Thyroid gland (tissue), 4 donors: ENCODE data around the gene NEDD4L. TPM values are rescaled to one million over a fixed set of nuclear protein-coding genes. Genes with fewer than 3 reads are reported as not detected.

Experiments
- DNase-seq, 2 donors: peaks; one replicate each; pipeline ENCODE4 v3.0.0-alpha.2; 2019
- H3K27ac ChIP-seq, 3 donors: fragments of 200-600 bp; sonication (generic); 1 replicate in 2 of 3; 2 replicates in 1 of 3; pipeline ENCODE4 v1.5.1; 2016 to 2019; ENCODE audit warnings: mild to moderate bottlenecking in 1 of 3, moderate library complexity in 1 of 3
- H3K27me3 ChIP-seq: fragments of 200-600 bp; sonication (generic); one replicate; pipeline ENCODE4 v1.5.1; 2019
- H3K36me3 ChIP-seq, 2 donors: fragments of 200-600 bp; sonication (generic); one replicate each; pipeline ENCODE4 v1.5.1; 2016 to 2019
- H3K4me1 ChIP-seq, 2 donors: fragments of 200-600 bp; sonication (generic); one replicate each; pipeline ENCODE4 v1.5.1; 2017 to 2019
- H3K4me3 ChIP-seq, 3 donors: fragments of 200-600 bp; sonication (generic); replicated peaks in 1 of 3; 1 replicate in 2 of 3; 2 replicates in 1 of 3; pipeline ENCODE4 v1.5.1; 2016; ENCODE audit warnings: mild to moderate bottlenecking in 1 of 3
- H3K9me3 ChIP-seq: fragments of 200-600 bp; sonication (generic); one replicate; pipeline ENCODE4 v1.5.1; 2017
- POLR2A ChIP-seq, 2 donors: fragments of 450-650 bp; IDR thresholded peaks; one replicate each; pipeline ENCODE4 v1.6.1; 2017; ENCODE audit warnings: antibody characterized with exemption in 2 of 2, mild to moderate bottlenecking in 2 of 2, moderate library complexity in 1 of 2
- WGBS, 2 donors: methylation state at CpG; one replicate each; pipeline ENCODE4 v1.1.5; 2017; 5-methylcytosine and 5-hydroxymethylcytosine counted together
- intact Hi-C: fragments of 100-400 bp; cut with DNase I; formaldehyde crosslinking; loops from one replicate; pipeline ENCODE4 v1.15.1; 2023
- total RNA-seq, 4 donors: library from RNA; depleted of rRNA; stranded (reverse); fragments of >200 nt; gene quantifications; one replicate each; pipeline ENCODE4 v1.2.3, GENCODE V29; 2016
- TF ChIP-seq, protein P1 (sequence below), 6 experiments: fragments of 200-600 bp in 3 of 6; fragments of 450-650 bp in 3 of 6; sonication (generic) in 3 of 6; IDR thresholded peaks; one replicate each; pipeline ENCODE4 v1.5.1; 2016 to 2019; ENCODE audit warnings: antibody characterized with exemption in 6 of 6, mild to moderate bottlenecking in 2 of 6, inconsistent platforms in 1 of 6, moderate library complexity in 1 of 6

The NEDD4L gene
- total RNA-seq, 4 donors from 2014 or later: 61.5 to 105 (median 78.0) TPM

DNA sequence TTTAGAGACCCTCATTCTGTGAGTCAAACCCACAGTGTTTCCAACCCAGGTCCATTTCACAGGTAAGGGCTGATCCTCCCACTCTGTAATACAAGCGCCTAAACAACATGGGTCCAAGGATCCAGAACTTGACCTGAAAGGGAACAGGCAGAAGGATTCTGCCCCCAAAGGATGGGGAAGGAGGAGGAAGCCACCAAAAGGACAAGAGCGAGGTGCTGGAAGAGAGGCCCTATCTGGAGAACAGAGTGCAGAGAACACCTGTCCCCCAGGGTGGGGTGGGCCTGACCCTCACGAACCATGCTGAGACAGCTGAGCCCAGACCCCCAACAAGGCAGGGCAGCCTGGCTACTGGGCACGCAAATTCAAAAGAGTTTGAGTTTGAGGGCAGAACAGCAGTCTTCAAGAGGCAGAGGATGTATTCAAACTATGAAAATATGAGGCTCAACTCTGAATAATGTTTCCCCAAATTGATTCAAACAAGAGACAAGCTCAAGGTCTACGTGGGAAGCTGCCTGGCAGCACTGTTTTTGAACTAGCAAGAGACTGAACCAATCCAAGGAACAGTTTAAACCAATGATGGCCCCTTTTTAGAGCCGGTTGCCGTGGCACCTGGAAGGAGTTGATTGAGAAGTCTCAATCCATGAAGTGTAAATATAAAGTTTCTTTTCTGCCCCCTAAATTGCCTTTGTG is 372.1 kb downstream of the NEDD4L start:
- no peaks in the 10 kb centered on the region for H3K27me3 ChIP-seq
- H3K4me3 ChIP-seq: no peak overlapping the region
- 87 to 89% methylated on average over 7 of the region's 7 CpGs for WGBS, 2 donors
- no peak overlapping the region for H3K27ac ChIP-seq
- DNase-seq: no peak
- H3K4me1 ChIP-seq: peaks cover 0 to 10% of the 10 kb centered on the region in 2 donors
- H3K9me3 ChIP-seq: no peaks in the 10 kb centered on the region
- intact Hi-C loops: no loop called here
- no peak for TF ChIP-seq POLR2A (IDR thresholded peaks at IDR 0.05)
- TF ChIP-seq, protein P1, sequence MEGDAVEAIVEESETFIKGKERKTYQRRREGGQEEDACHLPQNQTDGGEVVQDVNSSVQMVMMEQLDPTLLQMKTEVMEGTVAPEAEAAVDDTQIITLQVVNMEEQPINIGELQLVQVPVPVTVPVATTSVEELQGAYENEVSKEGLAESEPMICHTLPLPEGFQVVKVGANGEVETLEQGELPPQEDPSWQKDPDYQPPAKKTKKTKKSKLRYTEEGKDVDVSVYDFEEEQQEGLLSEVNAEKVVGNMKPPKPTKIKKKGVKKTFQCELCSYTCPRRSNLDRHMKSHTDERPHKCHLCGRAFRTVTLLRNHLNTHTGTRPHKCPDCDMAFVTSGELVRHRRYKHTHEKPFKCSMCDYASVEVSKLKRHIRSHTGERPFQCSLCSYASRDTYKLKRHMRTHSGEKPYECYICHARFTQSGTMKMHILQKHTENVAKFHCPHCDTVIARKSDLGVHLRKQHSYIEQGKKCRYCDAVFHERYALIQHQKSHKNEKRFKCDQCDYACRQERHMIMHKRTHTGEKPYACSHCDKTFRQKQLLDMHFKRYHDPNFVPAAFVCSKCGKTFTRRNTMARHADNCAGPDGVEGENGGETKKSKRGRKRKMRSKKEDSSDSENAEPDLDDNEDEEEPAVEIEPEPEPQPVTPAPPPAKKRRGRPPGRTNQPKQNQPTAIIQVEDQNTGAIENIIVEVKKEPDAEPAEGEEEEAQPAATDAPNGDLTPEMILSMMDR (IDR thresholded peaks at IDR 0.05): no peak
- H3K36me3 ChIP-seq: no peaks in the 10 kb centered on the region

DNA sequence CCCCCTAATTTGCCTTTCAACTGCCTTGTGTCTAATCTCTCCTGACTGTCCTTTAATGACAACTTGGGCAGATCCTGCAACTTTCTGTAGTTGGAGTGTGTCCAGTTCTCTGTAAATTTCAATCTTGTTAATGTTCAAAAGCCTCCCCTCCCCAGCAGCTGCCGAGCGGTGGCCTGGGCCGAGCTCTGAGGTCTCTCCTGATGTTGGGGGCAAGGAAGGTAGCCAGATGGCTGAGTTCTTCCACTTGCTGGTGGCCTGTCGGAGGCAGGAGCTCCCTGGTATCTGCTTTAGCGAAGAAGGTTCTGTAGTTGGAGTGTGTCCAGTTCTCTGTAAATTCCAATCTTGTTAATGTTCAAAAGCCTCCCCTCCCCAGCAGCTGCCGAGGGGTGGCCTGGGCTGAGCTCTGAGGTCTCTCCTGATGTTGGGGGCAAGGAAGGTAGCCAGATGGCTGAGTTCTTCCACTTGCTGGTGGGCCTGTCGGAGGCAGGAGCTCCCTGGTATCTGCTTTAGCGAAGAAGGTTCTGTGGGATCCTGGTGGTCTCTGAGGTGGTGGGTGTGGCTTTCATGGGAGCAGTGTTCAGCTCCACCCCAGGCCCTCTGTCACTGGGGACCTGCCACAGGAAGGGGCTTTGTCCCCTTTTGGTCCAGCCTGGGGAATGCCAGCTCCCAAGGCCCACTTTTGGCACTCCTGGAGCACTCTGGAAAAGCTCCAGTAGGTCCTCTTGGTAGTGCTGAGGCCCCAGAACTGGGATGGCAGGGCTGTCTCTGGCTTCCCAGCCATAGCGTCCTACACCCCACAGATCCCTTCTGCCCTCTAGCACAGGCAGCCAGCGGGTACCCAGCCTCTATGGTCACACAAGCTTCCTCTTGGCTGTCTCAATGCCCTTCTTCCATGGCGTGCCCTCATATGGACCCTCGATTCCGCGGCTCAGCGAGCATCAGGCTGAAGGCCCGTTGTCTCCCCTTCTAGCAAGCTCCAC is 373.0 kb downstream of the NEDD4L start:
- Histone ChIP-seq H3K36me3 (no peaks in the 10 kb centered on the region), H3K4me3 (no peak overlapping the region), H3K27ac (no peak overlapping the region), H3K9me3 (no peaks in the 10 kb centered on the region), H3K27me3 (no peaks in the 10 kb centered on the region), H3K4me1 (peaks cover 0 to 10% of the 10 kb centered on the region in 2 donors)
- no peak for TF ChIP-seq POLR2A (IDR thresholded peaks at IDR 0.05)
- TF ChIP-seq, protein P1 (IDR thresholded peaks at IDR 0.05): no peak
- 72 to 78% methylated on average over 13 to 16 of the region's 16 CpGs for WGBS, 2 donors
- DNase-seq: no peak
- intact Hi-C loops: no loop called here

DNA sequence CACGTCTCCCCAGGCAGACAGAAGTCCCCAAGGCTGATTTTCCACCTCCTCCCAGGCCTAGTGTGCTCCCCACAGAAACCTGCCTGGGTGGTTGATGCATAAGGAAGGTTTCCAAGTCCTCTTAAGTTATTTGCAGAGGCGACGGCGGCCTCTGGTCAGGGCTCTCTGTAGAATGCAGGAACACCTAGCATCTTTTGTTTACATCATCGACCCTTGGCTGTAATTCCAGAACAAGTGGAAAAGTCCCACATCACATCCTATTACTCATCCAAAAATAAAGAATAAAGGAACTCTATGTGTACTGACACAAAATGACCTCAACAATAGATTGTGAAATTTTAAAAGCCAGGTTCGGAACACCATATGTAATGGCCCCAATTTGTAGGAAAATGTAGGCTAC is 373.7 kb downstream of the NEDD4L start:
- WGBS, 2 donors: 78 to 92% methylated on average over 6 of the region's 6 CpGs
- intact Hi-C loops: no loop called here
- DNase-seq: no peak
- no peaks in the 10 kb centered on the region for H3K36me3 ChIP-seq
- H3K4me1 ChIP-seq: peaks cover 0 to 10% of the 10 kb centered on the region in 2 donors
- H3K4me3 ChIP-seq: no peak overlapping the region
- H3K27ac ChIP-seq: no peak overlapping the region
- no peaks in the 10 kb centered on the region for H3K27me3 ChIP-seq
- no peak for TF ChIP-seq POLR2A (IDR thresholded peaks at IDR 0.05)
- TF ChIP-seq, protein P1 (IDR thresholded peaks at IDR 0.05): no peak
- H3K9me3 ChIP-seq: no peaks in the 10 kb centered on the region

DNA sequence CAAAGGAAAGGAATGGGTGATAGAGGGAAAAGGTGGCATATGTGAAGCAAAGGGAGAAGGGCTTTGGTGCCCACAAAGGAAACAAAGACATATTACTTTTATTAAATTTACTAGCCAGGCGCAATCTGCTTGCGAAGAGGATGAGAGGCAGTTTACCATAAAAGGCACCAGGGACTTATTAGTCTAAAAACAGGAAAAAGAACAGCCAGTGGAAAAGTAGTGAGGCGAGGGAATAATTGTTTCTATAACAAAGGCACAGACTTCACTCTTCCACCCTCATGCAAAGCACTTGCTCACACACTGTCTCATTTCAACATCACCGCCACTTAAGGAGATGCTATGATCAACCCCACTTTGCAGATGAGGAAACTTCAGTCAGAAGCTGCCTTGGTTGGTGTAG is 374.3 kb downstream of the NEDD4L start:
- Histone ChIP-seq H3K27me3 (no peaks in the 10 kb centered on the region), H3K9me3 (no peaks in the 10 kb centered on the region), H3K36me3 (no peaks in the 10 kb centered on the region), H3K4me3 (no peak overlapping the region), H3K4me1 (peaks cover 0 to 10% of the 10 kb centered on the region in 2 donors), H3K27ac (no peak overlapping the region)
- WGBS, 2 donors: 91 to 92% methylated on average over 4 of the region's 4 CpGs
- no peak for DNase-seq
- no peak for TF ChIP-seq POLR2A (IDR thresholded peaks at IDR 0.05)
- TF ChIP-seq, protein P1 (IDR thresholded peaks at IDR 0.05): no peak
- intact Hi-C loops: no loop called here
